NCI-H2107 (cell line): Measurements from ENCODE around the gene ENOX1.

Source experiments
- DNase-seq: peaks from one replicate; lab custom pipeline; 2025; lab: John Stamatoyannopoulos, UW

ENOX1 gene

DNA sequence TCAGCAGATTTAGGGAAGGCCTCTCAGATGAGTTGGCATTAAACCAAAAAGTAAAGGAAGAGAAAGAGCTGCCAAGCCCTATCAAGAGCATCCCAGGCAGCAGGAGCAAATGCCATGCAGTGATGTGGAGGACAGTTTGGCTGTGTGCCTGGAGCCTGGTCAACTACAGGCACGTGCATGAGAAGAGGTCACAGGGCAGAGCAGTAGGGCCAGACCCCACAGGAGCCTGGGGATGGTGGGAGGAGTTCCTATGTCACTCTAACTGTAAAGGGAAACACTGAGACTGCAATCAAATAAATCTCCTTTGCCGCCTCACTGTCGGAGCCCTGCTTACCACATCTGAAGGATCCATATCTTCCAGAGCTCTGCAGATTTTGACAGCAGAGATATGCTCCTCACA, 240.5 kb downstream of the ENOX1 start:
- DNase-seq = no peak

DNA sequence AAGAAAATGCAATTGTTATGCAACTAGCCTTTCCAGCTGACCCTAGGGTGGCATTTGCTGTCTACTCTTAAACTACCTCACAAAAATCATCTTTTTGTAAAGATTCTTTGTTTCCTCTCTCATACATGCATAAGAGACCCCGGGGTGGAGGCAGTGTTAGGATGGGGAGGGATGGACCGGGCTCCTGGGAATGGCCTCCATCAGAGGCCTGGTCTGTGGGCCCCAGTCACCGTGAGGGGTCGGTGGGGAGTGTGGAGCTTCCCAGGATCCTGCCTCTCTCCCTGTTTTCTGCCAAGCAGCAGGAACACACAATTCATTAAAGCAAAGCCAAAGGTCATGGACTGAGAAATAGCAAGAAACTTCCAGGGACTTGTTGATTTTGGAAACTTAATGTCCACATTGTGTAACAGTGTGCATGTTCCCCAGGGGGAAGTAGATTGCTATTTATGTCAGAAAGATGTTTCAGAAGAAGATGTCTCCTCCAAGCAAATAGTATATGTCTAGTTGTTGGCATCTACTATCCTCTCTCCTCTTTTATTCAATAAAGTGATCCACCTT, 241.4 kb downstream of the ENOX1 start:
- DNase-seq = no peak

DNA sequence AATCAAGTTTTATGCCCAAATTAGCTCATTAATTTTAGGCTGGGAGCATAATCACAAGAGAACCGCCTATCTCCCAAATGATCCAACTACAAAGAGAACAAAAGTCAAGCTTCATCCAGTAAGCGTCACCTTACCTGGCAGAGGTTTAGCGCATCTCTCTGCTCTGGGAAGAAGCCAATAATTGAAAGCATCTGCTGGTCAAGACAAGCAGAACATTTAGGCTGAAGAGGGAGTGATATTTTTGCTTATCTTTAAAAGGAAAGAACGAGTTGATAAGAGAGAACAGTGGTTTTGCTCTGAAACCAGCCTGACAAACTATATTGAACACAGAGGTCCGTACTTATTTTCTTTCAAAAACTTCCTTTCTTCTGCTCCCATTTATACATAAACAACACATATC, 242.1 kb downstream of the ENOX1 start:
- DNase-seq = no peak

DNA sequence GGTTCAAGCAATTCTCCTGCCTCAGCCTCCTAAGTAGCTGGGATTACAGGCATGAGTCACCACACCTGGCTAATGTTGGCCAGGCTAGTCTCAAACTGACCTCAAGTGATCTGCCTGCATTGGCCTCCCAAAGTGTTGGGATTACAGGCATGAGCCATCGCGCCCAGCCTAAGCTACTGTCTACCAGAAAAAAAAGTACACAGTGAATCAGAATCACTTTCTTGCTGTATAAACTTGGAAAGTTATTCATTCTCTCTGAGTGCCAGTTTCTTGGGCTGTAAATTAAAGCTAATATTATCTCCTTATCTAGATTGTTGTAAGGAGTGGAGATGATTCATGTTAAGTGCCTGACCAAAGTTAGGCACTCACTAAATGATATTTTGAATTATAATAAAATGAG, 242.8 kb downstream of the ENOX1 start:
- DNase-seq = no peak

DNA sequence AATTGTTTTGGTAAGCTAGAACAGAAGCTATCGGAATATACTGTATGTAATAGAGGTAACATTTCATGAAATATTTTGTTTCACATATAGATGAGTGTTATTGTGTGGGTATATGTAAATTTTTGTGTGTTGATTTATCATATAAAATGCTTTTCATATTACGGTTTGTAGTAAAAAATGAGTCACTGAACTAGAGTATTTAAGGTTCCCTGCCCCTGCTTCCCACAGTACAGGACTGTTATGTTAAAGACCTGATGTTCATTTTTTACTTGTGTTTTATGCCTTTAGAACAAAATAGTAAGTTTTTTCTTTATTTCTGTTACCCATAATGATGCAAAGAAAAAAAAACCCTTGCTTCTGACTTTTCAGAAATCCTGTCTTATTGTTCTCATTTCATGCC, 243.4 kb downstream of the ENOX1 start:
- no peak for DNase-seq

DNA sequence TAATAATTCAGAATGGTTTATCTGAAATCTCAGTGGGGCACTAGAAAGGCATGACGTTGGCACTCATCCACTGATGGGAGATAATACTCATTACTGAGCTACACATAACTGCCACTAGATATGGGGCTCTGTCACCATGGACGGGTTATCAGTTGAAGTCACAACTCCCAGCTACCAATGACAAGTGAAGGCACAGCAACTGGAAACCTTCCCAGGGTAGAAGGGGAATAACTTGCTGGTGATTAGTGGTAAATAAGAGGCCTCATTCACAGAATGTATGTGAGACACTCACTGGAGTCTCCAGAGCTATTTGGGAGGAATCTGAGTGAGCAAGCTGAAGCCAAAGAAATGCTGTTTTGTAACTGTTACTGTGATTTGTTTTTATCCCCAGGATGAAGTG, 249.6 kb downstream of the ENOX1 start:
- no peak for DNase-seq

DNA sequence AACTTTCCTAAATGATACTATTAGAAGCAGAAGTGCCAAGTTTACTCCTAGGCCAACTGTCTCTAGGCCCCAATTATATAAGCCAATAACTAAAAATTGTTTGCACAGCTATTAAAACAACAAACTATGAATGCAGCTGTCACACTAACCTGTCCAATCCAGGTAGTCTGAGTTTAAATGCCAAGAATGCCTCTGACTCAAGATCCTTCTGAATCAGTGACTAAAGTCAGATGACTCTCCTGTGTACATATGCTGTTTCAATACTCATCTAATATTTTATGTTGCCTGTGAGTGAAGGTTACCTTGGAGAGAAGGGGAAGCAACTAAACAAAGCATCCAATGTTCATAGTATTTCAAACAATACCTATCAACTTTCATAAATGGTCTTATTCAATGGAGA, 257.0 kb downstream of the ENOX1 start:
- no peak for DNase-seq

DNA sequence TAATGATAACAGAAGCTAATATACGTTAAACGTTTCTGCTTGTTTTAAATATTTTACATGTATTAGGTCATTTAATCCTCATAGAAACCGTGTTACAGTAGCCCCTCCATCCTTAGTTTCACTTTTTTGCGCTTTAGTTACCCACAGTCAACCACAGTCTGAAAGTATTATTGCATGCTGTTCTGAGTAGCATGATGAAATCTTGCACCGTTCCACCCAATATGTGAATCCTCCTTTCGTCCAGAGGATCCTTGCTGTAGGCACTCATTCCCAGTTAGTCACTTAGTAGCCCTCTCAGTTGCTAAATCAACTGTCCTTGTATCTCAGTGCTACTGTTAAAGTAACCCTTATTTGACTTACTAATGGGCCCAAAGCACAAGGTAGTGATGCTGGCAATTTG, 257.8 kb downstream of the ENOX1 start:
- DNase-seq = no peak

DNA sequence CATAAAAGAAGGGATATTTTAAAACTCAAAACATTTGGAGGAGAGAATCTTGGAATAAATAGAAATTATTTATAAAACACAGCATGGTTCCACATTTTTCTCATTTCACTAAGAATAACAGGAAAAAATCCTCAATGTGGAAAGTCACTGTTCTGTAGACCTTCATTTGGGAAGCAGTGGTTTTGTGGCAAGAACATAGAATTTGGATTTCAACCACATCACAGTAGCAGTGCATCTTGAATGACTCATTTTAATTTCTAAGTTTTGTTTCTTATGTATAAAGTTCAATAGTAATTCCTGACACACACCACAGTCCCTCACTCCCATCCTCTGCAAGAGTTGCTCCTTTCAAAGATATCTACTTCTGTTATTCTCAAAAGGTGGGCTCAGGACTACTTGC, 264.0 kb downstream of the ENOX1 start:
- DNase-seq = no peak

DNA sequence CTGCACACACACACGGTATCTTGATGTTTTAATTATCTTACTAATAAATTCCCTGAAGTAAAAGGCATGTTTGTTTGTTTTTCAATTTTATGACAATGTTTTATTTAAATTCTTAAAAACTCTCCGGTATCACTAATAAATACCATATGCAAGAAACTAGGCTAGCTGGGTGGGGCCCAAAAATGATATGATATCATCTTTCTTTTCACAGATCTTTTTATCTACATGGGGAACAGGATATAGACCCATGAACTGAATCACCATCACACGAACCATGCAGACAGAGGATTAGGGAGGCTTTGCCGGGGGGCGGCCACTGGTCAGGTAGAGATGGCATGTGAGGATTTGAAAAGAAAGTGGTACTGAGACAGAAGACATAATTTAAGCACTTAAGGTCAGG, 266.4 kb downstream of the ENOX1 start:
- DNase-seq = no peak

DNA sequence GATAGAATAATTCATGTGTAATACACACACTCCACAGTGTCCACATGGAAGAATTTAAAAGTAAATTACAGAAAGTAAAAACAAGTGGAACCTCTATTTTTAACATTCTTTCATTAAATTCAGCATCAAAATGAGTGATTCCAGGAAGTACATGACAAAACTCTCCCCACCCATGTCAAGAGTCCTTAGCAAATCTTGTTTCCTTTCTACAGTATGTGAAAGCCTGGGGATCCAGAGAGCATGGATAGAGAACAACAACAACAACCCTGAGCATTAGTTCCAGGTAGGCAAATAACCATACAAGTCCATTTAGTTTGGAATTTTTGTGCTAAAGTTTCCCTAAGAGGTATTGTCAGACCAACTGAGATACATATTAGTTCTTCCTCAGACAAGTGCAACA, 267.9 kb downstream of the ENOX1 start:
- DNase-seq = no peak

DNA sequence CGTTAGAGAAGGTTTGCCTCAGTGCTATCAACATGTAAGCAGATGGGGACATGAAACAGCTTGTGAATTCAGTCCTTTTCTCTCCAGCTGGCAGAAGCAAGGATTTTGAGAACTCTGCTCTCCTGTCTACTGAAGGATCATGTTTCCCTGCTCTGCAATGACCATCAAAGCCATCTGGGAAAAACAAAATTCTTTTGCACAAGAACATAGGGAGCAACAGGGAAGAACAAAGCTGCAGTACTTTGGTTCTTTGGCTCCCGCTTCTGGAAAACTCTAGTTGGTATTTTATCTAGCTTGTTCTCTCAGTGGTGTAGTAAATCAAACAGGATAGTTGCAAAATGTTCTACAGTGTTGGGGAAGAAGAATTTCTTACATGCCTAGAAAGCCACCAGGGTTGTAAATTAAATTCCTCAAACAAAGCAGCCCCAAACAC, 270.4 kb downstream of the ENOX1 start:
- no peak for DNase-seq

DNA sequence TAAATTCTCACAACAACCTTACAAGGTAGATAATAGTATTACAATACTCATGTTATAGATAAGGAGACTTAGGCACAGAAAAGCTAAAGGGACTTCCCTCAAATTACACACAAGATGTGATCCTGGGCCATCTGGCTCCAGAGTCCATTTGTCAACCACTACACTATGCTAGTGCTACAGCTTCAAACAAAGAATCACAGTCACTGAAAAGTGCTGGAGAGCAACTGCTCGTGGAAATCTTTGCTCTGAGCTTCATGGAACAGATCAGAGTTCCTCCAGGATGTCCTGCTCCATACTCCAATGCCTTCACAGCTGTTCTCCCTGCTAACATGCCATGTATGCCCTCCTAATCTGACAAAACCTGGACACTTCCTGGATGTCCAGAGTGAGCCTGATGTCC, 271.2 kb downstream of the ENOX1 start:
- DNase-seq = no peak

DNA sequence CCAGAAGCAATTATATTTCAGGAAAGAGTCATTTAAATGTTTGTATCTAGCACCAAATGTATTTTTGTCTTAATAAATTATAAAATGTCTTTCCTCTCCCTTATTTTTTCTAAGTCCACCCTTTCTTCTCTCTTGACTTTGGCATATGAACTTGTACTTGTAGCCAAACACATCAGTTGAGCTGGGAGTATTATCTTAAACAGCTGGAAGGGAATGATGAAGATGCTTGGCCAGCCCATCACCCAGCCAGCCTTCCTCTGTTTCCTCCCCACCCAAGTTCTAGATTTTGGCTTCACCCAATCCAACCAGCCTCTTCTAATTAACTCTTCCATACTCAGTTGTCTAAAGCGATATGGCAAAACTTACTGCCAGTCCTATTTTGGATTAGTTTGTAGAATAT, 272.5 kb downstream of the ENOX1 start:
- no peak for DNase-seq

DNA sequence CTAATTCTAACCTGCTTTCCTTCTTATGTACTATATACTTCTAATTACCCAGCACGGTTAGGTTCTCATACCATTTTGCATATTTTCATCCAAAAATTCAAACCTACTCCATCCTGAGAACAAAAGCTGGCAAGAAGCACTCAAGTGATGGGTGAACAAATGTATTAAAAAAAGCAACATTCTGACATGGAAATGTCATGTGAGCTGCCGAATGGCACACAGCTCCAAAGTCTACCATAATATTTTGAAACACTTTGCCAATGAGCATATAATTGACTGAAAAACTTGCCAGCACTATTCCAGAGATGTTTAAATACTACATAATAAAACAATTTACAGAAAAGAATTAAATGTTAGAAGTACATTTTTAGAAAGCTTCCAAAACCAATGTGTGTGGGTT, 274.6 kb downstream of the ENOX1 start:
- no peak for DNase-seq

DNA sequence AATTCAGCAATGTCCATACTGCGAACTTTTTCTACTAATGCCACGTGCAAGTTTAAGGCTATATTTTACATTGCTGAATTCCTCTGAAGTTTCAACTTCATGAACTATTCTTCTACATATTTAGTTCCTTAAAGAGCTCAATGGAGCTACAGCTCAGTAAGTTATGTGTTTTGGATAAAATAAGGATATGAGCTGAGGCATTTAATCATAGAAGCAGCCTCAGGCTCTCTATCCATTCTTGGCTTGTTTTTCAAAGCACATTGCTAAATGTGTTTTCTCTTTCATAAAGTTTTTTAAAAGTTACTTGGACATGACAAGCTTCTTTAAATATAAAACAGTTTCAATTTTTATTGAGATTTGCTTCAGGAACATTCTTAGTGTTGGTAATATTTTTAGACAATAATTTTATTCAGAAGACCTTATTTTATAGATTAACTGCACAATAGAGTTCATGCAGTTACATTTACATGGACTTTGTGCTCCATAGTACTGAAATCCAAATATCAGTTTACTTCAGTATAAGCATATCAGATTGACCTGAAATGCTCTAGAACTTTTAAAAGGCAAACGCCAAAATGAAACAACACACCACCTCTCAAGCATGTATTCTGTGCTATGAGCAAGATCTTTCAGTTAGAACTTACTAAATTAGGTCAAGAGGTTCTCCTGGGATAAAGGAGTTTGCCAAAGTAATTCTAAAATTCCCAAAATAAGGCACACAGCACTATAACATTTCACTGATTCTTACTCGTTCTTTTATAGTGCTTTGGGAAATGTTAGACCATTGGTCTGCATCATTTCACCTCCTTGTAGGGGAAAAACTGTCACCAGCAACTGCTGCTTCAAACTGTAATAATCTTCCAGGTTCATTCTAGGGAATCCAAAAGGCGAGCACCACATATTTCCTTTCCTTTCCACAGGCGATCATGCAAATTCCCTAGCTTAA, 275.5 kb downstream of the ENOX1 start:
- no peak for DNase-seq

DNA sequence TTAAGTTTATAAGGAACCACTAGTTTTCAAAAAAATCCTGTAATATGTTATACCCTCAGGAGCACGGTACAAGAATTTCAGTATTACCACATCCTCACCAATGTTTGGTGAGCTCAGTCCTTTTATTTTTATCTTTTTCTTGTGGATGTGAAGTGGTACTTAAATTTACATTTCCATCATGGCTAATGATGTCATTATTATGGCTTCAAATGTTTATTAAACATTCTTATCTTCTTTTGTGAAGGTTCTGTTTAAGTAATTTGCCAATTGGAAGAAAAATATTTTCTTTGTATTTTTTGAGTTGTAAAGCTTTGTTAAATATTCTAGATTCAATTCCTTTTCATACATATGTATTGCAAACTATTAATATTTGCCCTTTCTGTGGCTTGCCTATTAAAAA, 291.0 kb downstream of the ENOX1 start:
- no peak for DNase-seq

DNA sequence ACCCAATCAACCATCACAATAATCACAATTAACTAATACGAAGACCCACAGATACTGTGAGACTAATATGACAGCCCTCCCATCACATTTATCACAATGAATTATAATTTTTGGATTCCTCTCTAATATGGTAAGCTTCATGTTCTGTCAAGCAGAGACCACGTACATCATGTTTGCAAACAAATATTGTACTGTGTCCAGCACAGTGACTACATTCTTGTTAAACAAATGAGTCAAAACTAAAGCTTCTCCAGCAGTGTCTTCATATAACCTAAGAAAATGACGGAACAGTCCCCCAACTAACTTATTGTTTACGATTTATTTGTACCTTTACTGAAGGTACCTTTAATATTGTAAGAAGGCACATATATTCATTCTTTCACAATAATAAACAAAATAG, 292.6 kb downstream of the ENOX1 start:
- no peak for DNase-seq

DNA sequence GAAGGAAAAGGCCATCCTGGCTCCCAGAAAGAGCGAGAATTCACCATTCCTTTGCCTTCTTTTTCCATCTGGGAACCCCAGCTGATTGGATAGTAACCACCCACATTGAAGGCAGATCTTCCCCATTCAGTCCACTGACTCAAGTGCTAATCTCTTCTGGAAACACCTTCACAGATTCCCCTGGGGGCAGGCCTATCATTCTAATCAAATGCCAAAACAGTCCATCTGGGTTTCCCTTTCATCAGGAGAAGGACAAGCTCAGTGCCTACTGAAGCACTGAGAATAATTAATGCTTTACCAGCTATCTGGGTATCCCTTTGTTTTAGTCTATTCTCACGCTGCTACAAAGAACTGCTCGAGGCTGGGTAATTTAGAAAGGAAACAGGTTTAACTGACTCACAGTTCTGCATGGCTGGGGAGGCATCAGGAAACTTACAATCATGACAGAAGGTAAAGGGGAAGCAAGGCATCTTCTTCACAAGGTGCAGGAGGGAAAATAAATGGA, 293.2 kb downstream of the ENOX1 start:
- no peak for DNase-seq

DNA sequence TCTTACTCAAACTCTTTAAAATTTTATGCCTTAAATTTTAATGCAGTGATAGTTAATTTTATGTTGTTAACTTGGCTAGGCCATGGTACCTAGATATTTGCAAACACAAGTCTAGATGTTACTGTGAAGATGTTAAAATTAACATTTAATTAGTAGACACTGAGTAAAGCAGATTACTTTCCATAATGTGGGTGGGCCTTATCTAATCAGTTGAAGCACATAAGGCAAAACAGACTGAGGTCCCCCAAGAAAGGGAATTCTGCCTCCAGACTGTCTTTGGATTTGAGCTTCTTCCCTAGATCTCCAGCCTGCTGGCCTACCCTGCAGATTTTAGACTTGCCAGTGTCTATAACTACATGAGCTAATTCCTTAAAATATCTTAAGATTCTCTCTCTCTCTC, 294.0 kb downstream of the ENOX1 start:
- no peak for DNase-seq

DNA sequence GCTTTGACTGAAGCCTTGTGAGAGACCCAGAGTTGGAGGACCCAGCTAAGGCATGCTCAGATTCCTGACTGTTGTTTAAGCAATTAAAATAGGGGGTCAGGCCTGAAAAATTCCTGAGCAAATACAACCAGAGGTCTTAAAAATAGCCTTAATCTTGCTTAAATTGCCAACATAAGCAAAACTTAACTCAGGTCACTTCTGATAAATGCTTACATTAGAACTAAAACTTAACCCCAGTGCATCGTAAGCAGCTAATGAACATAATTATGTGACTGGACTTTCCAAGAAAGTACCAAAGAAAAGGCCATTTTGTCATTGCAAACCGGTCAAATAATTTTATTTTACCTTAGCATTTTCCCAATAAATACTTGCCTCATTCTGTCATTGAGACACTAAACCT, 294.5 kb downstream of the ENOX1 start:
- no peak for DNase-seq

DNA sequence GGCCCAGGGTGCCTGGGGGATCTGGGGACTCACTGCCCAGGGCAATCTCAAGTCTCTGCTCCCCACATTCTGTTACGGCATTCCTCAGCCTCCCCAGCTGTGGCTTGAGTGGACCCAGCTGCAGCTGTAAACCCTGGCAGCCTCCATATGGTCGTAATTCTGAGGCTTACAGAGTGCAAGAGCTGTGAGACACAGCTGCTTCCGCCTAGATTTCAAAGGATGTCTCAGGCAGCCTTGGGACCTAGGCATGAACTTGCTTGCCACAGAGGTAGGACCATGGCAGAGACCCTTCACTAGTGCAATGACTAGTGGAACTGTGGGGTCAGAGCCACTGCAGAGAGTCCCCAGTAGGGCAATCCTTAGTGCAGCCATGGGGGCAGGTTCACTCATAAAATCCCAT, 297.5 kb downstream of the ENOX1 start:
- DNase-seq = no peak

DNA sequence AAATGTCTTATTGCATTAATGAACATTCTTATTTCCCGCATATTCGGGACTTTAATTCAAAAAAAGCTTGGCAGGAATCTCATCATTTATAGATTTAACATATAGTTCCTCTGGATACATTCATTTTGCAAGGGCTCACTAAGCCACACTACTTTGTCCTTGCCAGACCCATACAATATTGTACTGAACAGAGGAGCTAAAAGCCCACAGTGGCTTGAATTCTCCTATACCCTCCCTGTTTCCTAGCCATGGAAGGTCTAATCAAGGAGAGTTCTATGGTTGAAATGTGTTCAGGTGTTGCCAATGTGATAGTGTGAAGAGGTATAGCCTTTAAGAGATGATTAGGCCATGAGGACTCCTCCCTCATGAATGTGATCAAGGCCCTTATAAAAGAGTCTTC, 298.9 kb downstream of the ENOX1 start:
- DNase-seq = no peak

DNA sequence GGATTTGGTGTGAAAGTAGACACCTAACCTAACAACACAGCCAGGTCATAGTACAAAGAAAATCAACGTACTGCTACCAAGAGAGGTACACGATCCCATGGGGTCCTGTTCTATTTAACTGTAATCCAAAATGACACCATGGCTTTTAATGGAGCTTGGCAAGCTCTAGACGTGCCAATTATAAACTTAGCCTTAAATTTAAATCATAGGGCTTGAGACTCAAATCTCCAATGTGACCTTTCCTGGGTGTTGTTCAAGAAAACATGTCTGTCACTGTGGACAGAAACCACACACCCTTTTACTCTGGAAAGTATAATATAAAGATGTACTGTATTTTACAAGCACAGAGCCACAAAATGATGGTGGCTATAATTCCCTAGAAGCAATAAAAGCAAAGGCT, 299.3 kb downstream of the ENOX1 start:
- DNase-seq = no peak
